NB4 (cell line): Measurements from ENCODE around the gene IGSF23.
"Not testable (repeated sequence)": the region's sequence is repeated elsewhere in the genome, so short reads cannot be mapped to it uniquely, and the experiment has no call there.

Source experiments
- DNase-seq: peaks from one replicate; pipeline ENCODE4 v3.0.0; 2010; ENCODE audit warnings: low read depth
- H3K4me3 ChIP-seq: one replicate; pipeline ENCODE4 v1.5.1; 2011; ENCODE audit warnings: mild to moderate bottlenecking, low read depth, low read length, moderate library complexity
- MYC ChIP-seq: IDR thresholded peaks from 2 replicates; pipeline ENCODE4 v1.6.1; 2011; ENCODE audit warnings: low read depth, low read length
- POLR2A ChIP-seq: IDR thresholded peaks from 2 replicates; pipeline ENCODE4 v1.6.1; 2011; ENCODE audit warnings: mild to moderate bottlenecking; ENCODE audit not compliant: insufficient read length; ENCODE audit errors: extremely low read depth
- TF ChIP-seq, protein P1 (sequence below): IDR thresholded peaks from one replicate; pipeline ENCODE4 v1.5.1; 2012; ENCODE audit warnings: low read depth, low read length
- TF ChIP-seq, protein P2 (sequence below): IDR thresholded peaks from 2 replicates; pipeline ENCODE4 v1.6.1; 2011; ENCODE audit warnings: low read depth, low read length

The IGSF23 gene

DNA sequence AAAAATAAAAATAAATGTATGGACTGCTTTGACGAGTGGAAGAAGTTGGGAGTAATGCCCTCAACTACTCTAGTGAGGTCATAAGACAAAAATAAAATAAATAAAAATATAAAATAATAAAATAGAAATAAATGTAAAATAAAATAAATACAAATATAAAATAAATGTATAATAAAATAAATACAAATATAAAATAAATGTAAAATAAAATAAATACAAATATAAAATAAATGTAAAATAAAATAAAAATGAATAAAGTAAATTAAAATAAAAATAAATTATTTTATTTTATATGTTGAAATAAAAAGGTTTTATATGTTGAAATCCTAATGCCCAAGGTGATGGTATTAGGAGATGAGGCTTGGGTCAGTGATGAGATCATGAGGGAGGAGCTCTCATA is 20.1 kb upstream of the IGSF23 start:
- no peak overlapping the region for H3K4me3 ChIP-seq
- DNase-seq, result no peak
- TF ChIP-seq, protein P1, sequence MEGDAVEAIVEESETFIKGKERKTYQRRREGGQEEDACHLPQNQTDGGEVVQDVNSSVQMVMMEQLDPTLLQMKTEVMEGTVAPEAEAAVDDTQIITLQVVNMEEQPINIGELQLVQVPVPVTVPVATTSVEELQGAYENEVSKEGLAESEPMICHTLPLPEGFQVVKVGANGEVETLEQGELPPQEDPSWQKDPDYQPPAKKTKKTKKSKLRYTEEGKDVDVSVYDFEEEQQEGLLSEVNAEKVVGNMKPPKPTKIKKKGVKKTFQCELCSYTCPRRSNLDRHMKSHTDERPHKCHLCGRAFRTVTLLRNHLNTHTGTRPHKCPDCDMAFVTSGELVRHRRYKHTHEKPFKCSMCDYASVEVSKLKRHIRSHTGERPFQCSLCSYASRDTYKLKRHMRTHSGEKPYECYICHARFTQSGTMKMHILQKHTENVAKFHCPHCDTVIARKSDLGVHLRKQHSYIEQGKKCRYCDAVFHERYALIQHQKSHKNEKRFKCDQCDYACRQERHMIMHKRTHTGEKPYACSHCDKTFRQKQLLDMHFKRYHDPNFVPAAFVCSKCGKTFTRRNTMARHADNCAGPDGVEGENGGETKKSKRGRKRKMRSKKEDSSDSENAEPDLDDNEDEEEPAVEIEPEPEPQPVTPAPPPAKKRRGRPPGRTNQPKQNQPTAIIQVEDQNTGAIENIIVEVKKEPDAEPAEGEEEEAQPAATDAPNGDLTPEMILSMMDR, result no peak
- TF ChIP-seq, protein P2, sequence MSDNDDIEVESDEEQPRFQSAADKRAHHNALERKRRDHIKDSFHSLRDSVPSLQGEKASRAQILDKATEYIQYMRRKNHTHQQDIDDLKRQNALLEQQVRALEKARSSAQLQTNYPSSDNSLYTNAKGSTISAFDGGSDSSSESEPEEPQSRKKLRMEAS, result no peak
- TF ChIP-seq POLR2A (no peak), MYC (no peak)

DNA sequence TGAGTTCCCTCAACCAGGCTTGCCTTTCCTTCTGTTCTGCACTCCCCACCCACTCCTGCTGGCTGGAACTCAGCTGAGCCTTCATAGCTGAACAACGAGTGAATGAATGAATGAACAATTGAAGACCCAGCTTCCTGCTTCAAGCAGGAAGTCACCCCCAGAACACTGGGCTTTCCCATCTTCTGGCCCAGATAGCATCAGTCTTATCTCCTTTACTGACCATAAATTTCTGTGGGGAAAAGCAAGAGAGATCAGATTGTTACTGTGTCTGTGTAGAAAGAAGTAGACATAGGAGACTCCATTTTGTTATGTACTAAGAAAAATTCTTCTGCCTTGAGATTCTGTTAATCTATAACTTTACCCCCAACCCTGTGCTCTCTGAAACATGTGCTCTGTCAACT is 19.5 kb upstream of the IGSF23 start:
- not testable (repeated sequence) for H3K4me3 ChIP-seq, DNase-seq

DNA sequence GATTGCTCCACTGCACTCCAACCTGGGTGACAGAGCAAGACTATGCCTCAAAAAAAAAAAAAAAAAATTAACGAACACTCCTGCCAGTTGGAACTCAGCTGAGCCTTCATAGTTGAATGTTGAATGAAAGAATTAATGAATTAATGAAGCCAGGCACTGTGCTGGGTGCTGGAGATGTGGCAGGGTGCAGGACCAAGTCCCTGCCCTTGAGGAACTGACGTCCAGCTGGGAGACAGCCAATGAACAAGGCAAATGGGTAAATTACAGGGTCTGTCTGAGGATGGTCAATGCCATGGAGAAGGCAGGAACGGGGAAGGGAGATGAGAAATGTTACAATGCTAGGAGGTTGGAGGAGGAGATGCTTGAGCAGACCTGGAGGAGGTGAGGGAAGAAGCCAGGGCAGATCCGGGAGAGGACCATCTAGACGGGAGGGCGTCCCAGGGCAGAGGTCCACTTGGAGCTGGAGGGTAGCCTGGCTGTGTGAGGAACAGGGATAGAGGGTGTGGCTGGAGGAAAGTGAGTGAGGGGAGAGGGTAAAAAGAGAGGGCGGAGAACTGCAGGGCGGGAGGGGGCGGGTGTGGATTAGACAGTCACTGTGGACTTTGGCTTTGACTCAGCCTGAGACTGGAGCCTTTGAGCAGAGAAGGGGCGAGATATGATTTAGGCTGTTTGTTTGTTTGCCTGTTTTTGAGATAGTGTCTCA is 16.8 kb upstream of the IGSF23 start:
- no peak for DNase-seq
- TF ChIP-seq, protein P1, result no peak
- TF ChIP-seq MYC (no peak), POLR2A (no peak)
- TF ChIP-seq, protein P2, result no peak
- no peak overlapping the region for H3K4me3 ChIP-seq

DNA sequence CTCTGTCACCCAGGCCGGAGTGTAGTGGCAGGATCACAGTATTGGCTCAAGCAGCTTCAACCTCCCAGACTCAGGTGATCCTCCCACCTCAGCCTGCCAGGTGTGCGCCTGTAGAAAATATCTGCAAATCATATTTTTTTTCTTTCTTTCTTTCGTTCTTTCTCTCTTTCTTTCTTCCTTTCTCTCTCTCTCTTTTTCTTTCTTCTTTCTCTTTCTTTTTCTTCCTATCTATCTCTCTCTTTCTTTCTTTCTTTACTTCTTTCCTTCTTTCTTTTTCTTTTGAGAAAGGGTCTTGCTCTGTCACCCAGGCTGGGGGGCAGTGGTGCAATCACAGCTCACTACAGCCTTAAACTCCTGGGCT is 16.3 kb upstream of the IGSF23 start:
- TF ChIP-seq, protein P1, result no peak
- no peak for TF ChIP-seq MYC
- no peak for TF ChIP-seq POLR2A
- TF ChIP-seq, protein P2, result no peak
- no peak for DNase-seq
- H3K4me3 ChIP-seq, result no peak overlapping the region

DNA sequence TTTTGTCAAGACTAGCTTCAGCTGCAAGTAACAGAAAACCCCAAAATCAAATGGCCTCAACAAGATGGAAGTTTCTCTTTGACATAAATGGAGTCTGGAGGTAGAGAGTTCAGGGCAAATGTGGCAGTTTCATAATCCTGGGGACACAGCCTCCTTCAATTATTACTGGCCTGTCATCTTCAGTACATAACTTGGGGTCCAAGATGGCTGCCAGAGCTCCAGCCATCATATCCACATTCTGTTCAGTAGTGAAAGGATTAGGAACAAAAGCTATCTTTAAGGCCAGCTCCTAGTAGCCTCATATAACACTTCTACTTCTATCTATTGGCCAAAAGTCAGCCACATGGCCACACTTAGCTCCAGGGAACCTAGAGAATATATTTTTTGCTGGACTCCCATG is 15.0 kb upstream of the IGSF23 start:
- TF ChIP-seq MYC, result no peak
- TF ChIP-seq, protein P1, result no peak
- TF ChIP-seq, protein P2, result no peak
- DNase-seq, result no peak
- no peak overlapping the region for H3K4me3 ChIP-seq

DNA sequence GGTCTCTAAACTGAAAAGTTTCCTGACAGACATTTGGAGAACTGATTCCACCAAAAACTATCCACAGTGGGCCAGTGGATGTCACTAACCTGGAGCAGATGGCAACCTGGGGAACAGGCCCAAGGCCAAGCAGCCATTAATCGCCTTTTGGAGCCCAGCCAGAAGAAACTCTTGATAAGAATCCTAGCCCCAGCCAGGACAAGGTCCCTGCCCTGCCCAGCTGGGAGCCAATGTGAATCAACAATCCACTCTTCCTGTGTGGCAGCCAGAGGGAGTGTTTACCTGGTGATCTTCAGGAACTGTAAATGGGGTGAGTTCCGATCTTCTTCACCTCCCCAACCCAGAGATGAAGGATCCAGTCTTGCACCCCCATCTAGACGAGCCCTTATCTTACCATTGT is 14.5 kb upstream of the IGSF23 start:
- no peak overlapping the region for H3K4me3 ChIP-seq
- TF ChIP-seq, protein P2, result no peak
- no peak for TF ChIP-seq POLR2A
- TF ChIP-seq, protein P1, result no peak
- TF ChIP-seq MYC, result no peak
- DNase-seq, result no peak
